GM19351 (cell line): ENCODE measurements around the gene GALNTL6.

Experiments
- ATAC-seq: cut with Tn5 transposase; IDR thresholded peaks from one replicate; pipeline ENCODE4 v1.9.1; 2021; ENCODE audit warnings: mild to moderate bottlenecking, moderate library complexity; ENCODE audit not compliant: unreplicated experiment

GALNTL6 gene

GRCh38 chr4:172650758-172651530 is 837.7 kb downstream of the GALNTL6 start:
- ATAC-seq, result no peak

GRCh38 chr4:172651961-172652360 is 838.8 kb downstream of the GALNTL6 start:
- no peak for ATAC-seq

- no peak for ATAC-seq
Observed at GRCh38 chr4:172652369-172652768, 839.2 kb downstream of the GALNTL6 start.

- no peak for ATAC-seq
Observed at GRCh38 chr4:172653676-172654075, 840.5 kb downstream of the GALNTL6 start.

- no peak for ATAC-seq
Observed at GRCh38 chr4:172654457-172654856, 841.3 kb downstream of the GALNTL6 start.

- ATAC-seq, result no peak
Observed at GRCh38 chr4:172656055-172656454, 842.9 kb downstream of the GALNTL6 start.

- ATAC-seq, result no peak
Observed at GRCh38 chr4:172657081-172657480, 843.9 kb downstream of the GALNTL6 start.

GRCh38 chr4:172660251-172660650 is 847.0 kb downstream of the GALNTL6 start:
- no peak for ATAC-seq

GRCh38 chr4:172662113-172662512 is 848.9 kb downstream of the GALNTL6 start:
- no peak for ATAC-seq

GRCh38 chr4:172666711-172667368 is 853.6 kb downstream of the GALNTL6 start:
- no peak for ATAC-seq

GRCh38 chr4:172674811-172675210 is 861.6 kb downstream of the GALNTL6 start:
- no peak for ATAC-seq

GRCh38 chr4:172675232-172675631 is 862.0 kb downstream of the GALNTL6 start:
- no peak for ATAC-seq

GRCh38 chr4:172680691-172681090 is 867.5 kb downstream of the GALNTL6 start:
- no peak for ATAC-seq

GRCh38 chr4:172683021-172683420 is 869.8 kb downstream of the GALNTL6 start:
- no peak for ATAC-seq

GRCh38 chr4:172686021-172686420 is 872.8 kb downstream of the GALNTL6 start:
- ATAC-seq, result no peak

- ATAC-seq, result no peak
Observed at GRCh38 chr4:172688534-172688933, 875.3 kb downstream of the GALNTL6 start.

GRCh38 chr4:172691552-172691951 is 878.3 kb downstream of the GALNTL6 start:
- ATAC-seq, result no peak

- ATAC-seq, result no peak
Observed at GRCh38 chr4:172692701-172693100, 879.5 kb downstream of the GALNTL6 start.

- no peak for ATAC-seq
Observed at GRCh38 chr4:172698256-172698655, 885.1 kb downstream of the GALNTL6 start.

- no peak for ATAC-seq
Observed at GRCh38 chr4:172705565-172705964, 892.4 kb downstream of the GALNTL6 start.

- ATAC-seq, result no peak
Observed at GRCh38 chr4:172706000-172706399, 892.8 kb downstream of the GALNTL6 start.

- ATAC-seq, result no peak
Observed at GRCh38 chr4:172707622-172708021, 894.4 kb downstream of the GALNTL6 start.
